CD4-positive, alpha-beta T cell treated with Interleukin-17A for 4 hours (primary cell): ENCODE data around the gene BTBD2.
A peak's percentile ranks its signal among the peaks of the same experiment; 100 is the strongest.
"Not testable (repeated sequence)": the region's sequence is repeated elsewhere in the genome, so short reads cannot be mapped to it uniquely, and the experiment has no call there.

ENCODE experiments used
- DNase-seq: peaks from one replicate; pipeline ENCODE4 v3.0.0-alpha.2; 2020; ENCODE audit warnings: mixed read lengths

The BTBD2 gene

DNA sequence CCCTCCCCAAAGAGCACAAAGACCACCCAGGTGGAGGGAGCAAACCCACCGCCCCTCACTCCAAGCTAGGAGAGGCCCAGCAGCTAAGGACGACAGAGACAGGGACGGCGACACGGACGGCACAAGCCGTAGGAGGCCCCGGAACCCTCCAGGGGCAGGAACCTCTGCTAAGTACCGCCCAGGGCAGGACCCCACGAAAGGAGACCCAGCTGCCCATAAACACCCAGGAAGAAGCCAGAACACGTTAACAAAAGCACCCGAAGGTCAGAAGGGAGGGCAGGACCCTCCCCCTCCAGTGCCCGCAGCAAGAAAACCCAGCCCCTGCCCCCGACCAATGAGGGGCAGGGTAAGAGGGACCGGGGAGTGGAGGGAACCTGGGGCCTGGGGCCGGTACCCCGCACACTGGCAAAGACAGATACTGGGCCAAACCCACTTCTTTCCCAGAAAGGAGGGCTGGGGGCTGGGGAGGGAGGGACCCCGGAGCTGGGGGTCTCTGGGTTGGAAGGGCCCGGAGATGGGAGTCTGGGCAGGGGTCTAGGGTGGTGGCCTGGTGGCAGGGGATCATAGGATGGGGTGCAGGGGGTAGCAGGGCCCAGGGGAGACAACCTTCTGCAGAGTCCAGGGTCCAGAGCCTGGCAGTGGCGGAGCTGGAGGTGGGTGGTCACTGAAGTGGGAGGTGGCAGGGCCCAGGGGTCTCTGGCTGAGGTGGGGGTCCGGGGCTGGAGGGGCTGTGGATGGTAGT lies 2.4 kb downstream of the BTBD2 start:
- no peak for DNase-seq

DNA sequence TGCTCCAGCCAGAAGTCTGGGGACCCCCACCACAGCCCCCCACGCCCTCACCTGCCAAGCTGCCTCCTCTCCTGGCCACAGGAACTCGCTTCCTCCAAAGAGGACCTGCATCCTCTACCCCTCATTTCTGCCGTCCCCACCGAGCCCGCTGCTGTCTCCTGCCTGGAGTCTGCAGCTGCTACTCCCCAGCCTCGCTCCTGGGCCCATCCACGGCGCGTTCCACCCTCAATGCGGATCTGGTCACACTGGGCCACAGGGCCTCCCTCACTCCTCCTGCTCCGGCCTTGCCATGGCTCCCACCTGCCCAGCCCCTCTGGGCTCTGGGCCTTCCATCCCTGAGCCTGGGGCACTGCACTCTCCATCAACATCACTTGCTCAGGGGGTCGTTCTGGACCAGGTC lies 4.3 kb downstream of the BTBD2 start:
- DNase-seq = no peak

DNA sequence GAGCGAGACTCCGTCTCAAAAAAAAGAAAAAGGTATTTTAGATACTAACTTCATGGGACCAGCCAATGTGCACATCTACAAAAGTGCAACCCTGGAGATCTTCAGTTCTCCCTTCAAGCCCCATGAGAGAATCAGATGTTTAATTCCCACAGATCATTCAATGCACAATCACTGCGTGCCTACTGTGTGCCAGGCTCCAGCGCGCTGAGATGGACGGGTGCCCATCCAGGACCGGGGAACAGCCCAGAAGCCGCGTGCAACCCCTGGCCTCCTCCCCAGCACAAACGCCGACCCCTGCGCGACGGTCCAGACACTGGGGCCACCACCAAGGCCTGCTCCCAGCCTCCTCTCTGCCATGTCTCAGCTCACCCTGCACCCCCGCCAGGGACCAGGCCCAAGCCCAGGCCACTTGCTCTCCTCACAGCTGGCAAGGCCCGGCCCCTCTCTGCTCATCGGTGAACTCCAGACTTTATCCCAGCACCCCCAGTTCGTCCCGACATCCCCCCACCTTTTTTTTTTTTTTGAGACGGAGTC lies 5.3 kb downstream of the BTBD2 start:
- no peak for DNase-seq

DNA sequence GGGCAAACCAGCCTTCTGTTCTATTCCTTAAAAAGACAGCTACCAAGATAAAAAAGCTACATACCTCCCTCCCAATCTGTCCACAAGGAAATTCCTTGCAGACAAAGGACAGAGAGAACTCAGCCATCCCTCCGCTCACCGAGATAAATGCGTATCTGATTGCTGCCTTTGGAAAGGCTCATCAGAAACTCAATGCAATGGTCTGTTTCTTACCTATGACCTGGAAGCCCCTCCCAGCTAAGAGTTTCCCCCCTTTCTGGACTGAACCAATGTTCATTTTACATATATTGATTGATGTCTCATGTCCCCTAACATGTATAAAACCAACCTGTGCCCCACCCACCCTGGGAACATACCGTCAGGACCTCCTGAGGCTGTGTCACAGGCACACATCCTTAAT lies 11.6 kb downstream of the BTBD2 start:
- no peak for DNase-seq

DNA sequence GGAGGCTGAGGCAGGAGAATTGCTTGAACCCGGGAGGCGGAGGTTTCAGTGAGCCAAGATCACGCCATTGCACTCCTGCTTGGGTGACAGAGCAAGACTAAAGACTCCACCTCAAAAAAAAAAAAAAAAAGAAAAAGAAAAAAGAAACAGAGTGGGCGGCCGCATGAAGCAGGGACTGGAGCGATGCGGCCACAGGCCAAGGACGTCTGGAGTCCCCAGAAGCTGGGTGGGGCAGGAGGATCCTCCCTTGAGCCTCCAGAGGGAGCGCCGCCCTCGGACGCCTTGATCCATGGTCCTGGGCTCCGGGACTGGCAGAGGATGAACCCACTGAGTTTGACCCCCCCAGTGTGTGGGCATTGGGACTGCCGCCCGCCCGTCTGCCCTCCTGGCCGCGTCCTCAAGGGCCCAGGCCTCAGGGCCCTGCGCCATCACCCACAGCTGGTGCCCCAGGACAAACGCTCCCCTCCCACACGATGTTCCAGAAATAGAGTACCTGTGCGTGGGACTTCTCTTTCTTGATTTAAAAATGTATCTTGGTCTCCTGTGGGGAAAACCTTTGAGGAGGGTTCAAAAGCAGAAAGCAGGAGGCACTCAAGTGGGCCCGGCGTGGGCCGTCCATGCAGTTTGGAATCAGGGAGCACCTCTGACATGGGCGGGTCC lies 15.5 kb downstream of the BTBD2 start:
- no peak for DNase-seq

DNA sequence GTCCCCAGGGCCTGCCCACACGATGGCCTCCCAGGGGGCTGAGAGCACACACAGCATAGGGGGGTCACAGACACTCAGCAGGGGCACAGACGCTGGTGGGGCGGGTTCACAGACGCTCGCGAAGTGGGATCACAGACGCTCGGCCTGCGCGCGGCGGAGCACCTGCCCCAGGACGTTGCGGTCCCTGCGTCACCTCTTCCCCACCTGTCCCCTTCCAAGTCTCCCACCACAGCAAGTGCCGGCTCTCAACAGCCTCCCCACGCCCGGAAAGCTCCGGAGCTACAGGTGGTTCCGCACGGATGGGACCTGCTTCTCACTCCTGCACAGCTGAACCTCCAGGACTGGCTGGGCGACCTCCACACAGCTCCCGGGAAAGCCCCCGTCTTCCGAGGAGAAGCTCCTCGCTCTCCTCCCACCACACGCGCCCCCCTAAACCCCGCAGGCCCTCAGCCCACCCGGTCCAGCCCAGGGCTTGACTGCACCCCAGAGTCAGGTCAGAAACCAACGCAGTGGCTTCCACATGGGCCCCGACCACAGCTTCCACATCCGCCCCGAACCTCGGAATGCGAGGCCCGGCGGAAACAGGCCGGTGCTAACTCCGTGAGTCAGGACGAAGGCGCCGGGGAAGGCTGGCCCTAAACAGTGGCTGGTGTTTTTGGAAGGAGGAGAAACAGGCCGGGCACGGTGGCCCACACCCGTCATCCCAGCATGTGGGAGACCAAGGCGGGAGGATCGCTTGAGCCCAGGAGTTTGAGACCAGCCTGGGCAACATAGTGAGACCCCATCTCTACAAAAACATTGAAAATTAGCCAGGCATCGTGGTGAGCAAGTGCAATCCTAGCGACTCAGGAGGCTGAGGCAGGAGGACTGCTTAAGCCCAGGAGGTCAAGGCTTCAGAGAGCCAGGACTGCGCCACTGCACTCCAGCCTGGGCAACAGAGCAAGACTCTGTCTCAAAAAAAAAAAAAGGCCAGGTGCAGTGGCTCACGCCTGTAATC lies 16.5 kb downstream of the BTBD2 start:
- DNase-seq = no peak

DNA sequence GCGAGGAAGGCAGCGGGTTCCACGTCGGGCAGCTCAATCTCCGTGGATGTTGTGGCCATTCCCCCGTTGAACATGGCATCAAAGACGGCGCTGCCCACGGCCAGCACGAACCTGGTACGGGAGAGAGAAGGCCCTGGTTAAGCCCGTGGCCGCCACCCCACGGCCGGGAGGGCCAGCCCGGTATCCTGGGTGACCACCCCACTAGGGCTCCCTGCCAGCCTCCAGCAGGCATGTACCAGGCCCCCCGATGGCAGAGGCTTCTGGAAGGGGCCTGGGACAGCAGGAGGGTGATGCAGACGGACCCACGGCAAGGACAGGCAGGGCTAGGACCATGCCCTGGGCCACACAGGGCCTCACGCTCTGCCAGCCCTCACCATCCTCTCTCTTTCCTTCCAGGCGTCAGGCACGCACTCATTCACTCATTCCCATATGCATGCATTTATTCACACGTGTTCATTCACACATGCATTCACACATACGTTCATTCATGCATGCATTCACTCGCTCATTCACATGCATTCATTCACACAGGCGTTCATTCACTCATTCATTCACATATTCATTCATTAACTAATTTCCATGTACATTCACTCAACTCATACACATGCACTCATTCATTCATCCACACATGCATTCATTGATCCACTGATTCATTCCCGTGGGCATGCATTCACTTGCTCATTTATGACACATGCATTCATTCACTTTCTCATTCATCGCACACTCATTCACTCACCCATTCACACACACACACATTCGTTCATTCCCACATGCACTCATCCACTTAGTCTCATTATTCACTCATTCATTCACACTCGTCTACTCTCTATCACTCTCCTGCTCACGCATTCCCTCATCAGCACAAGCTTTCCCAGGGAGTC lies 17.9 kb downstream of the BTBD2 start:
- DNase-seq = no peak

DNA sequence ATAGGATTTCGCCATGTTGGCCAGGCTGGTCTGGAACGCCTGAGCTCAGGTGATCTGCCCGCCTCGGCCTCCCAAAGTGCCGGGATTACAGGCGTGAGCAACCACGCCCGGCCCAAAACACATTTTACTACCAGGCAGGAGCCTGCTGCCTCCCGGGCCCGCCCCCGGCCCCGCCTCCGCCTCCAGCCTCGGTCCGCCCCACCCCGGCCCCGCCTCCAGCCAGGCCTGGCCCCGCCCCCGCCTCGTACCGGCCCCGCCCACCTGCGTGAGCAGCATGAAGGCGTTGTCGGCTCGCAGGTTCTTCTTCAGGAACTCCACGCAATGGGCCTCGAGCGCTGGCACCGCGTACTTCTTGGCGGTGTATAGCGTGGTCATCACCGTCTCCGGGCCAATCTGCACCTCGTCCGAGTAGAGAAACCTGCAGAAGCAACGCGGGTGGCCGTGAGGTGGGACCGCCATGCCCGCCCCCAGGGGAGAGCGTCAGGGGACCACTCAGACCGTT lies 22.7 kb downstream of the BTBD2 start:
- DNase-seq = peak; percentile 27

DNA sequence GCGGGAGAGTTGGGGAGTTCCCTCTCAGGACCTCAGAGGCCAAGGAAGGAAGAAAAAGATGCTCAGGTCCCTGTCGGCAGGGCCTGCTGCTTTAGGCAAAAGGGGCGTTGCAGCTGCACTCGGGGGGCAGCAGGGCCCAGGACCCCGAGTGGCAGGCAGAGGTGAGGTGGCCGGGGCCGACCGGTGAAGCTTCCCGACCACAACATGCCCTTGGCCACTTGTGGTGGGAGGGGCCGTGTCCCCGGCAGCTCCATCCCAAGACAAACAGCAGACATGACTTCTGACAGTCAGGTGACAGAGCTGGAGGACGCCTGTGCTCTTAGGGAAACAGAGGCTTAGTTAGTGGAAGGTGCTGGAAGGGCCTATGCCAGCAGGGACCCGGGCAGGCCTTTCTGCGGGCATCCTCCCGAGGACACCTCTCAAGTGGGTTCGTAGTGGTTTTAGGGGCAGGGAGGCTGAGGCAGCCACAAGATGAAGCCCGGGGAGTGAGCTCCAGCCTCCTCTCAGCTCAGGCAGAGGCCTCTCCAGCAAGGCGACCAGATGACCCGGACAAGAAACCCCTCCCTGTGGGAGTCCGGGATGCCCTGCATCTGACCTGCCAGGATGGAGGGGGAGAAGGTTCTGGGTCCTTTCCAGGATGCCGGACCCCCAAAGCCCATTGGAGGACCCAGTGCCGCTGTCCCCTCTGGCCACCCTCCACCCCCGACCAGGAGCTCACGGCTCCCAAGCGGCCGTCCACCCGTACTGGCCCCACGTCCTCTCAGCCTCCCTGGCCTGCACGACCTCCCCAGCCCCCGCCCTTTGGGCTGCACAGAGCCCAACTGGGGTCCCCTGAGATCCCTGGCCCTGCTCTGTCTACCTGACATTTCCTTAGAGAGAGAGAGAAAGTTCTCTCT lies 24.2 kb downstream of the BTBD2 start:
- DNase-seq = no peak

DNA sequence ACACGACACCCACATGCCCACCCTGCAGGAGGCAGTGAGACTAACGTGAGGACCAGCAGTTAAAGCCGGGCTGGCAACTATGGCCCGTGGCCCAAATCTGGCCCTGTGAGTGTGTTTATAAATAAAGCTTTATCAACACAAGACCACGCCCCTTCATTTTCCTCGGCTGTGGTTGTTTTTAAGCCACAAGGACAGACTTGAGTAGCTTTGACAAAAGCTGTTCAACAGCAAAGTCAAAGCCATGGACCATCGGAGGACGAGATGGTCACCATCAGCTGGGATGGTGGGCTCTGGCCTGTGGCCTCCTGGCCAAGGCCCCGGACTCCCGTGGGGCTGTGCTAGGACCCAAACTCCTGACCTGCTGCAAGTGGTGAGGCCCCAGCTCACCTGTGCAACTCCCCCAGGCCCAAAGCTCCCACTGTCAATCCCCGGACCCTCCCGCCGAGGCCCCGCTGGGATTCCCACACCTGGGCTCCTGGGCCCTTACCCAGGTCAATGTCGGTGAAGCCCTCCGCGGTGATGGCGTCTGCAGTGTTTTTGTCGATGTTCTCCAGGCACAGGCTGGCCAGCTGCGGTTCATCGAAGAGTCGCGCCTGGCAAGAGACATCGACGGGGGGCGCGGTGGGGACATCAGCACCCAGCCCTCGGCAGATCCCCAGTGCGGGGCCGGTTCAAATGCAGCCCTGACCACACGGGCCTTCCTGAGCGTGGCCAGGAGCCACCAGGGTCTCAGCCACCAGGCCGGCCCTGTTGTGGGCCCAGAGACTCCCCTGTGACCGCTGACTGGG lies 25.1 kb downstream of the BTBD2 start:
- no peak for DNase-seq

DNA sequence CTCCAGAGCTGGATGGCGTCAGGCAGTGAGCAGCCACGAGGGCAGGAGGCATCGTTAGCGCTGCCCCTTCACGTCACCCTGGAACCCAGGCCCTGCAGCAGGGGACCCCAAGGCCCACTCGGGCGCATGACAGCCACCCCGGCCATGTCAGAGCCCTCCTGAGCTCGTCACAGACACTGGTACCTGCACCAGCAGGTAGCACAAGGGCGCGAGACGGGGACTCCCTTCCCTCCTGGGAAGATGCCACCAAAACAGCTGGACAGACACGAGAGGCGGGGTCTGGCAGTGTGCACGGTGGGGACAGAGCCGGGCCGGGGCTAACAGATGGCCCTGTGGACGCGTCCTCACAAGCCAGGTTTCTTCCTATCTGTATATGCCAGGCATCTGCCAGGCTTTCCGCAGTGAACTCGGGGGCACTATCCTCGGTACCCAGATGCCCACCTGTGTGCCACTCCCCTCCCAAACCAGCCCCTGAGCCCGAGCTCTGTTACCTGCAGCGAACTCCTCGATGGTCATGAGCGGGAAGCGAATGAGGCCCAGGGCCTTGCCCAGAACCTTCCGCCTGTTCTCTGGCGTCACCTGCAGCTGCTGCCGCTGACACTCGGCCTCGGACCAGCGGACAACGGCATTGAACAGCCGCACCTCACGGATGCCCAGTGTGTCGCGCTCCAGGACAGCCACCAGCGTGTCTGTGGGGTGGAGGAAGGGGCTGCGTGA lies 25.8 kb downstream of the BTBD2 start:
- no peak for DNase-seq

DNA sequence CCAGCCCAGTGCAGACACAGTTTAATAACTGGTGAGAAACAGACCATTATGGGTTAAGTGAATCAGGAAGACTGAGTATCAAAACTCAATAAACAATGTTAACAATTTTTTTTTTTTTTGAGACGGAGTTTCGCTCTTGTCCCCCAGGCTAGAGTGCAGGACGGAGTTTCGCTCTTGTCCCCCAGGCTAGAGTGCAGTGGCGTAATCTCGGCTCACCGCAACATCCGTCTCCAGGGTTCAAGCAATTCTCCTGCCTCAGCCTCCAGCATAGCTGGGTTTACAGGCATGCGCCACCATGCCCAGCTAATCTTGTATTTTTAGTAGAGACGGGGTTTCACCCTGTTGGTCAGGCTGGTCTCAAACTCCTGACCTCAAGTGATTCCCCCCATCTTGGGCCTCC lies 27.1 kb downstream of the BTBD2 start:
- DNase-seq = not testable (repeated sequence)

DNA sequence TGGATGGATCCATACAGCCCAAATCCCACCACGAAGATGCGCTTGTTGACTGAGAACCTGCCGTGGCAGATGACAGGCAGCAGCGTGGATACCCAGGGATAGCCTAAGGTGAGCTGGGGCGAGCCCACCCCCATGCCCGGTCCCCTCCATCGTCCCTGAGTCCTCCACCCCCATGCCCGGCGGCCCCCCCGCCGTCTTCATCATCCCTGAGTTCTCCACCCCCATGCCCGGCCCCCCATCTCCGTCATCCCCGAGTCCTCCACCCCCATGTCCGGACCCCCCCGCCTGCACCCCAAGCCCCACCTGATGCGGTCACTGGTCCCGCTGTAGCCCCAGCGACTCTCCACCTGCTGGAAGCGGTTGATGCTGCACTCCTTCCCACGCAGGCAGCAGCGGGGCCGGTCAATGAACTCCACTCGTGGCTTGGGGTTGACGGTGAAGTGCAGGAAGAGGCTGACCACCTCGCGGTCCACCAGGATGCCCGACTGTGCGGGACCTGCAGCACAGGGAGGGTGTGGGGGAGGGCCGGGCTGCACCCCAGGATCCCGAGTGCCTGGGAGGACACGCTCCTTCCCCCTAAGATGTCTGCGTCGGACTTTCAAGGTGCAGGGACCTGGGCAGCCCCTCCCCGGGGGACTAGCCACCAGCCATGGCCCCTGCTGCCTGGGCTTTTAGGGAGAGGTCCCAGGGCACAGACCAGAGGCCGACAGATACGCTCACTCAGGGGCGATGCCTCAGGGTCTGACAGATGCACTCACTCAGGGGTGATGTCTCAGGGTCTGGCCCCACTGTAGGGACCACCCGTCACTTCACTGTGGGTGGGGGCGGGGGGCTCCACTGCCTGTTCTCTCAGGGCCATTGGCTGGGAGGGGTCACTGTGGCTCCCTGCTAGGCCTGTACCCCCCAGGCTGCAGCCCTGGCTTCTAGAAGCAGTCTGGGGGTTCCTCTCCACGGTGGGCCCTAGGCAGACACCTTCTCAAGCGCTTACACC lies 28.0 kb downstream of the BTBD2 start:
- no peak for DNase-seq

DNA sequence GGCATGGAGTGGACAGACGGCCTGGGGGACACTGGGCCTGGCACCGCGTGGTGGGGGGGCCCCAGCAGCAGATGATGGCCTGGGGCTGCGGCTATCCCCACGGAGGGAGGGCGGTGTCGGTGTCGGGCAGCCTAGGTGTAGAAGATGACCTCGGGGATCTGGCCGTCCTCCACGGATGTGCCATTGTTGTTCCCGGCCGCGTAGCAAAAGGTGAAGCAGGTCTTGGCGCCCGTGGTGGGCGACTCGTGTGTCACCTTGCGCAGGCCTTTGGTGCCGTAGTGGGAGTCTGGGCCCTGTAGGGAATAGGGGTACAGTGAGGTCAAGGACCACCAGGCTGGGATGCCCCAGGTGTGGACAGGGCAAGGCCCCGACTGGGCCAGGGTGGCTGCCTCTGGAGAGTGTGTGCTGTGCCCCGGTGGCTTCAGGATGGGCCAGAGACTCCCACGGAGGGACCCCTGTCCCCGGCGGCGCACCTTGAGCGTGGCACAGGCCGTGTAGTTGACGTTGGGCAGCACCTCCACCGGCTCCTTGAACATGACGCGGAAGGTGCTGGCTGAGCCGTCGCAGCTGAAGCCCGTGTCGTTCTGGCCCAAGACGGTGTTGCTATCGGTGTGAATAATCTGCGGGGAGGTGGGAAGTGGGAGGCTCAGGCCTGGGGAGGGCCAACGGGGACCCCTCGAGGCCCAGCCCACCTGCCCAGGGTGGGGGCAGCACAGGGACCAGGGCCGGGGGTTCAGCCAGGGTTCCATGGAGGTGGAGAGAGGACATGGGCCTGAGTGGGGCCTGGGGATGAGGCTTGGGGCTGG lies 29.0 kb downstream of the BTBD2 start:
- DNase-seq = no peak

DNA sequence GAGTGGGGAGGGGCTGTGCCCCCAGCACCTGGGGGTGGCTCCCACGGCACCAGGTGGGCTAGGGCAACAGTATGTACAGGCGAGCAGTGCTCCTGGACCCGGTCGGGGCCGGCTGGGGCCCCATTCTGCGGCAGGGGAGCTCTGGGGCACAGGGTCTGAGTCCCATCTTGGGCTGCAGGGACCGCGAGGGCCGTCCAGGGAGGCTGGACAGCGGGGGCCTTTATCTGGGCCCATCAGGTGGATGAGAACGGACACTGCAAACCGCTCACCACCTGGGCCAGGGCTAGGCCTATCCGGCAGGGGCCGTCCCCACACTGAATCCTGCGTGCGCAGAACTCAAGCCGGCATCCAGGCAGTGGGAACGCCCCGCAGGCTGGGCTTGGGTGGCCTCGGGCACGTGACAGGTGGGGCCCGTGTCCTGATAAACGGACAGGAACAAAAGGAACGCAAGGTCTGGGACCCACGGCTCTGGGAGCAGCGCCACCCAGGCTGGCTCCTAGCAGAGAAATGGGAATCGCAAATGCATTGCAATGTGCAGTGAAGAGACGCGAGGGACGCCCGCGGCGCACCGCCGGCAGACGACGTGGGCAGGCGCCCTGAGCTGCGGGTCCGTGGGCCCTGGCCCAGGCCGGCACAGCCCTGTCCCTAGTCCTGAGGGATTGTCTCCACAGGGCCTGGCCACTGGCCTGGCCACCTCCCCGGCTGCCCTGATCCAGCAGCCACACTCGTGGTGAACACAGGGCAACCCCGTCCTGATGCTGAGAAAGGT lies 29.7 kb downstream of the BTBD2 start:
- no peak for DNase-seq

DNA sequence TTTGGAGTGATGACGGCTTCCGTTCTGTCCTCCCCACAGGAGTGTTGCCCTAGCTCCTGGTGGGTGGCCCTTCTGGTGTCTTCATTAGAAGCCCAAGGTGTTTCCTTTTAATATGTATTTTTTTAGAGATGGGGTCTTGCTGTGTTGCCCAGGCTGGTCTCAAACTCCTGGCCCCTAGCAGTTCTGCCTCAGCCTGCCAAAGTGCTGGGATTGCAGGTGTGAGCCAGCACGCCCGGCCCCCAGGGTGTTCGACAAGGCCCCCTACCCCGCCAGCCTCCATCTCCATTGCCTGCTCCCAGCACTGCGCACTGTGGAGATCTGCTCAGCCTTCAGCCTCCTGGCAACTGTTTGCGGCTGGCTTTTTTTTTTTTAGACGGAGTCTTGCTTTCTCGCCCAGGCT lies 31.2 kb downstream of the BTBD2 start:
- DNase-seq = no peak
